Mesothelial cell of epicardium (in vitro differentiated cells): ENCODE results near the gene CALD1. TPM values are rescaled to one million over a fixed set of nuclear protein-coding genes. Genes with fewer than 3 reads are reported as not detected.

Source experiments
- DNase-seq, 2 experiments: peaks; one replicate each; pipeline ENCODE4 v3.0.0; 2021; ENCODE audit warnings: low spot score in 2 of 2; ENCODE audit not compliant: unreplicated experiment in 2 of 2
- H3K27ac Mint-ChIP-seq: 2 replicates; pipeline ENCODE4 v1.8.0; 2021; ENCODE audit warnings: mixed read lengths
- H3K27me3 Mint-ChIP-seq: 2 replicates; pipeline ENCODE4 v1.8.0; 2021; ENCODE audit warnings: low read depth, mixed read lengths
- H3K36me3 Mint-ChIP-seq: 2 replicates; pipeline ENCODE4 v1.8.0; 2021; ENCODE audit warnings: mixed read lengths
- H3K4me1 Mint-ChIP-seq: 2 replicates; pipeline ENCODE4 v1.8.0; 2021; ENCODE audit warnings: mixed read lengths
- H3K4me3 Mint-ChIP-seq: 2 replicates; pipeline ENCODE4 v1.8.0; 2021; ENCODE audit warnings: mild to moderate bottlenecking, moderate library complexity, mixed read lengths
- H3K9me3 Mint-ChIP-seq: 2 replicates; pipeline ENCODE4 v1.8.0; 2021; ENCODE audit warnings: mixed read lengths
- CTCF ChIP-seq: fragments of 200-600 bp; sonication (generic); IDR thresholded peaks from one replicate; pipeline ENCODE4 v1.5.0; 2021; ENCODE audit warnings: antibody characterized with exemption; ENCODE audit not compliant: unreplicated experiment
- total RNA-seq: library from RNA; stranded (reverse); gene quantifications from 3 replicates; pipeline ENCODE4 v1.2.1, GENCODE V29; 2021

The CALD1 gene
- total RNA-seq, 1 donor from 2014 or later, result 191 TPM

- Mint-ChIP-seq H3K27me3 (no peaks in the 10 kb centered on the region), H3K4me1 (peaks cover 23% of the 10 kb centered on the region), H3K9me3 (no peaks in the 10 kb centered on the region), H3K27ac (no peak overlapping the region), H3K4me3 (no peak overlapping the region), H3K36me3 (no peaks in the 10 kb centered on the region)
- no peak for DNase-seq
- TF ChIP-seq CTCF, result no peak
Observed at GRCh38 chr7:134736381-134736780, 43.1 kb upstream of the CALD1 start.

- no peak for DNase-seq
- Mint-ChIP-seq H3K9me3 (no peaks in the 10 kb centered on the region), H3K36me3 (no peaks in the 10 kb centered on the region), H3K27me3 (no peaks in the 10 kb centered on the region), H3K4me3 (no peak overlapping the region), H3K27ac (peak overlapping the region; percentile 70), H3K4me1 (peaks cover 21% of the 10 kb centered on the region)
- no peak for TF ChIP-seq CTCF
Observed at GRCh38 chr7:134737566-134738345, 41.7 kb upstream of the CALD1 start.

- H3K27me3 Mint-ChIP-seq, result no peaks in the 10 kb centered on the region
- H3K4me3 Mint-ChIP-seq, result no peak overlapping the region
- no peak for TF ChIP-seq CTCF
- no peak for DNase-seq
- no peaks in the 10 kb centered on the region for H3K36me3 Mint-ChIP-seq
- H3K4me1 Mint-ChIP-seq, result peaks cover 31% of the 10 kb centered on the region
- no peaks in the 10 kb centered on the region for H3K9me3 Mint-ChIP-seq
- no peak overlapping the region for H3K27ac Mint-ChIP-seq
Observed at GRCh38 chr7:134739362-134739761, 40.1 kb upstream of the CALD1 start.

- Mint-ChIP-seq H3K9me3 (no peaks in the 10 kb centered on the region), H3K4me3 (no peak overlapping the region), H3K27ac (no peak overlapping the region), H3K27me3 (no peaks in the 10 kb centered on the region), H3K4me1 (peaks cover 39% of the 10 kb centered on the region), H3K36me3 (no peaks in the 10 kb centered on the region)
- DNase-seq, result no peak
- no peak for TF ChIP-seq CTCF
Observed at GRCh38 chr7:134740376-134740775, 39.1 kb upstream of the CALD1 start.

- Mint-ChIP-seq H3K4me3 (no peak overlapping the region), H3K27ac (peak overlapping the region; percentile 50), H3K36me3 (no peaks in the 10 kb centered on the region), H3K27me3 (no peaks in the 10 kb centered on the region), H3K4me1 (peaks cover 44% of the 10 kb centered on the region), H3K9me3 (no peaks in the 10 kb centered on the region)
- no peak for TF ChIP-seq CTCF
- no peak for DNase-seq
Observed at GRCh38 chr7:134741907-134742635, 37.4 kb upstream of the CALD1 start.
